Stomach (tissue), 9 donors: ENCODE measurements around the gene CRYBA4. TPM values are rescaled to one million over a fixed set of nuclear protein-coding genes. Genes with fewer than 3 reads are reported as not detected.
A peak's percentile ranks its signal among the peaks of the same experiment; 100 is the strongest.

ENCODE experiments used
- DNase-seq, 2 donors: peaks; one replicate each; pipeline versions ENCODE4 v3.0.0 to v3.0.0-alpha.2; 2013 to 2019
- H3K27ac ChIP-seq, 5 donors: fragments of 200-600 bp in 4 of 5; sonication (generic) in 4 of 5; one replicate each; pipeline ENCODE4 v1.5.1; 2013 to 2019; ENCODE audit warnings: mild to moderate bottlenecking in 1 of 5, moderate library complexity in 1 of 5
- H3K27me3 ChIP-seq, 3 donors: fragments of 200-600 bp; sonication (generic); one replicate each; pipeline ENCODE4 v1.5.1; 2017 to 2019; ENCODE audit warnings: mixed run types in 1 of 3
- H3K36me3 ChIP-seq, 4 donors: fragments of 200-600 bp; sonication (generic); 1 replicate in 3 of 4; 2 replicates in 1 of 4; pipeline ENCODE4 v1.5.1; 2016 to 2019
- H3K4me1 ChIP-seq, 4 donors: fragments of 200-600 bp; sonication (generic); one replicate each; pipeline ENCODE4 v1.5.1; 2016 to 2019
- H3K4me3 ChIP-seq, 4 donors: fragments of 200-600 bp; sonication (generic) in 3 of 4; one replicate each; pipeline ENCODE4 v1.5.1; 2016 to 2019; ENCODE audit warnings: mild to moderate bottlenecking in 1 of 4
- H3K9me3 ChIP-seq, 4 donors: fragments of 200-600 bp; sonication (generic); one replicate each; pipeline ENCODE4 v1.5.1; 2016 to 2019
- EP300 ChIP-seq: sonication (generic); formaldehyde crosslinking; IDR thresholded peaks from one replicate; pipeline ENCODE4 v1.6.1; 2017; ENCODE audit warnings: antibody characterized with exemption
- POLR2A ChIP-seq, 4 donors: fragments of 450-650 bp; IDR thresholded peaks; one replicate each; pipeline ENCODE4 v1.6.1; 2016; ENCODE audit warnings: antibody characterized with exemption in 4 of 4, control low read depth in 2 of 4, mild to moderate bottlenecking in 1 of 4, moderate library complexity in 1 of 4
- POLR2AphosphoS5 ChIP-seq, 3 donors: sonication (generic); formaldehyde crosslinking; IDR thresholded peaks; one replicate each; pipeline ENCODE4 v1.6.1; 2016; ENCODE audit warnings: antibody characterized with exemption in 3 of 3
- WGBS, 5 donors: extraction: QIAGEN DNeasy Blood & Tissue Kit in 3 of 5; methylation state at CpG; one replicate each; pipeline versions ENCODE4 v1.1.5 to v1.1.7; 2013 to 2018; 5-methylcytosine and 5-hydroxymethylcytosine counted together
- intact Hi-C: fragments of 100-400 bp; cut with DNase I; formaldehyde crosslinking; loops from one replicate; pipeline ENCODE4 v1.15.1; 2023; ENCODE audit warnings: low total_unique reads
- polyA plus RNA-seq, 3 donors: library from polyadenylated mRNA; stranded (reverse); fragments of 200-250 nt; gene quantifications; one replicate each; pipeline ENCODE4 v1.2.3, GENCODE V29; 2013
- total RNA-seq, 5 donors: library from RNA; depleted of rRNA; stranded (reverse); fragments of >200 nt; gene quantifications; one replicate each; pipeline versions ENCODE4 v1.1.0 to v1.2.3, GENCODE V29; 2014 to 2016
- TF ChIP-seq, protein P1 (sequence below), 7 experiments: fragments of 450-650 bp in 4 of 7; fragments of 200-600 bp in 3 of 7; sonication (generic) in 3 of 7; IDR thresholded peaks; one replicate each; pipeline ENCODE4 v1.5.1; 2016 to 2019; ENCODE audit warnings: antibody characterized with exemption in 7 of 7, control low read depth in 2 of 7, mild to moderate bottlenecking in 1 of 7
- donor health status: healthy with polysubstance abuse.
- donor health status: Bipolar disorder and iron deficiency.
- donor health status: healthy.

CRYBA4 gene
- total and polyA plus RNA-seq, 8 donors = not detected

DNA sequence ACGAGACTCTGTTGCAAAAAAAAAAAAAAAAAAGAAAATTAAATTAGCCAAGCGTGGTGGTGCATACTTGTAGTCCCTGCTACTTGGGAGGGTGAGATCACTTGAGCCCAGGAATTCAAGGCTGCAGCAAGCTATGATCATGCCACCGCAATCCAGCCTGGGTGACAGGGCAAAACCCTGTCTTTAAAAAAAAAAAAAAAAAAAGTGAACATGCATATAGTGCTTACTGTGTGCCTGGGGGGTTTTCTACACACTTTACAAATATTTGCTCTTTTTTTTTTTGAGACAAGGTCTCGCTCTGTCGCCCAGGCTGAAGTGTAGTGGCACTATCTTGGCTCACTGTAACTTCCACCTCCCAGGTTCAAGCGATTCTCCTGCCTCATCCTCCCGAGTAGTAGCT, 44.7 kb upstream of the CRYBA4 start:
- H3K4me1 ChIP-seq = peaks cover 0 to 36% (median 0%) of the 10 kb centered on the region in 4 donors
- H3K9me3 ChIP-seq = no peaks in the 10 kb centered on the region
- DNase-seq = no peak
- H3K36me3 ChIP-seq = peaks cover 0 to 4% (median 3%) of the 10 kb centered on the region in 4 donors
- WGBS, 5 donors = 83 to 92% (median 85%) methylated on average over 6 to 7 of the region's 7 CpGs
- no peak for TF ChIP-seq POLR2A (IDR thresholded peaks at IDR 0.05)
- TF ChIP-seq POLR2AphosphoS5 (IDR thresholded peaks at IDR 0.05) = no peak
- TF ChIP-seq, protein P1, sequence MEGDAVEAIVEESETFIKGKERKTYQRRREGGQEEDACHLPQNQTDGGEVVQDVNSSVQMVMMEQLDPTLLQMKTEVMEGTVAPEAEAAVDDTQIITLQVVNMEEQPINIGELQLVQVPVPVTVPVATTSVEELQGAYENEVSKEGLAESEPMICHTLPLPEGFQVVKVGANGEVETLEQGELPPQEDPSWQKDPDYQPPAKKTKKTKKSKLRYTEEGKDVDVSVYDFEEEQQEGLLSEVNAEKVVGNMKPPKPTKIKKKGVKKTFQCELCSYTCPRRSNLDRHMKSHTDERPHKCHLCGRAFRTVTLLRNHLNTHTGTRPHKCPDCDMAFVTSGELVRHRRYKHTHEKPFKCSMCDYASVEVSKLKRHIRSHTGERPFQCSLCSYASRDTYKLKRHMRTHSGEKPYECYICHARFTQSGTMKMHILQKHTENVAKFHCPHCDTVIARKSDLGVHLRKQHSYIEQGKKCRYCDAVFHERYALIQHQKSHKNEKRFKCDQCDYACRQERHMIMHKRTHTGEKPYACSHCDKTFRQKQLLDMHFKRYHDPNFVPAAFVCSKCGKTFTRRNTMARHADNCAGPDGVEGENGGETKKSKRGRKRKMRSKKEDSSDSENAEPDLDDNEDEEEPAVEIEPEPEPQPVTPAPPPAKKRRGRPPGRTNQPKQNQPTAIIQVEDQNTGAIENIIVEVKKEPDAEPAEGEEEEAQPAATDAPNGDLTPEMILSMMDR (IDR thresholded peaks at IDR 0.05) = no peak
- no peak for TF ChIP-seq EP300
- intact Hi-C loops = no loop called here
- no peak overlapping the region for H3K4me3 ChIP-seq
- no peak overlapping the region for H3K27ac ChIP-seq
- H3K27me3 ChIP-seq = no peaks in the 10 kb centered on the region

DNA sequence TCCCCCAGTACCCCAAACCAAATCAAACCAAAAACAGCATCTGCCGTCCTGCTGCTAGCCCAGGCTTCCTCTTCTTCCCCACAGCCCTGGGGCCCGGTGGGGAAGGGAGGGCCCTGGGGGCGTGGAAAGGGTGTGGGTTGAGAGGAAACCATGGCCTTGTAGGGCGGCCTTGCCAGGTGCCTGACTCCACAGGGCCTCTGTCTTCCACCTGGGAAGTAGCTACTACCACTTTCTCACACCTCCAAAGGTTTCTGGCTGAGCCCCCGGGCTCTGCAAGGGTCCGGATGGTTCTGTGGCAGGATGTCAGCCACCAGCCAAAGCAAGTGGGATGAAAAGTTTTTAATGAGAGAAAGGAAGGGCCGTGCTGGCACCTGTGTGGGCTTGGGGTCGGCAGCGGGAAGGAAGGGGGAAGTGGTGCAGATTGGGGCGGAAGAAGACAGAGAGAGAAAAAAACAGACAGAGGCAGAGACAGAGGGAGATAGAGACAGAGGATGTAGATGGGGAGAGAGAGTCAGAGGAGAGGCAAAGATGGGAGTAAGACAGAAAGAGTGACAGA, 42.4 kb upstream of the CRYBA4 start:
- Histone ChIP-seq H3K9me3 (no peaks in the 10 kb centered on the region), H3K36me3 (peaks cover 0 to 12% (median 6%) of the 10 kb centered on the region in 4 donors), H3K27ac (peak overlapping the region in 1 of 5 donors; percentile 27), H3K27me3 (no peaks in the 10 kb centered on the region), H3K4me3 (no peak overlapping the region), H3K4me1 (peaks cover 0 to 20% (median 0%) of the 10 kb centered on the region in 4 donors)
- DNase-seq = peak; percentile 35 to 42
- TF ChIP-seq EP300 (no peak), POLR2A (IDR thresholded peaks at IDR 0.05) (no peak), POLR2AphosphoS5 (IDR thresholded peaks at IDR 0.05) (no peak)
- TF ChIP-seq, protein P1 (IDR thresholded peaks at IDR 0.05) = no peak
- intact Hi-C loops = no loop called here
- 55 to 70% (median 62%) methylated on average over 10 of the region's 10 CpGs for WGBS, 5 donors

DNA sequence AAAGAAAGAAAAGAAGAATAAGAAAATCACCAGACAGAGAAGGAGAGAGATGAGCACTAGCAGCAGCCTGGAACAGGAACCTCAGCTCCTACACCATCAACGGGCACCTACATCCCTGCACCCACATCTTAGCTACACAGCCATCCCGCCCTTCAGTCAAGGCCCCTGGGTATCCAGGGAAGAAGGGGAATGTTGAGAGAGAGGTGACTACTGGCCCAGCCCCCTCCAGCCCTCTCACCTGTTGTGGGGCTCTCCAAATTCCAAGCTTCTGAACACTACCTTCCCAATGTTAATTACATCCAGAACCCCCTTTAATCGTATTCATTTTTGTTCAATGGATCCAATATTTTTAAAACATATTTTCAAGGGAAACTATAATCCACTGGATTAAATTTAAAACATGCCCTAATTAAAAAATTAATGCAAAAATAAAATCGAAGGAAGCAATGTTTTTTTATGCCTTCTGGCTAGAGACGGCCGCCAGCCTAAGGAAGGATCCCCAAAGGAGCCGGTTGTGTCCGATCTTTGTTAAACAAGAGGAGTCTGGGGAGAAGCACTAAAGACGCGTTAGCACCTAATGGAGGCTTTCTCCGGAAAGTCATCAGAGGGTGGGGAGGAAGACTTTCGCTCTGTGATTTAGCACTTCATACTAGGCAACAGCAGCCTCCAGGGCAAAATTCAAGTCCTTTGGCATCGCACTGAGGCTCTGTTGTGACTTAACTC, 41.4 kb upstream of the CRYBA4 start:
- intact Hi-C loops = no loop called here
- no peak overlapping the region for H3K27ac ChIP-seq
- H3K27me3 ChIP-seq = no peaks in the 10 kb centered on the region
- WGBS, 5 donors = 79 to 83% (median 81%) methylated on average over 13 of the region's 13 CpGs
- no peak overlapping the region for H3K4me3 ChIP-seq
- no peaks in the 10 kb centered on the region for H3K9me3 ChIP-seq
- H3K36me3 ChIP-seq = peaks cover 0 to 12% (median 6%) of the 10 kb centered on the region in 4 donors
- peaks cover 0 to 24% (median 6%) of the 10 kb centered on the region in 4 donors for H3K4me1 ChIP-seq
- DNase-seq = no peak
- TF ChIP-seq, protein P1 (IDR thresholded peaks at IDR 0.05) = no peak
- no peak for TF ChIP-seq EP300
- no peak for TF ChIP-seq POLR2A (IDR thresholded peaks at IDR 0.05)
- TF ChIP-seq POLR2AphosphoS5 (IDR thresholded peaks at IDR 0.05) = no peak

DNA sequence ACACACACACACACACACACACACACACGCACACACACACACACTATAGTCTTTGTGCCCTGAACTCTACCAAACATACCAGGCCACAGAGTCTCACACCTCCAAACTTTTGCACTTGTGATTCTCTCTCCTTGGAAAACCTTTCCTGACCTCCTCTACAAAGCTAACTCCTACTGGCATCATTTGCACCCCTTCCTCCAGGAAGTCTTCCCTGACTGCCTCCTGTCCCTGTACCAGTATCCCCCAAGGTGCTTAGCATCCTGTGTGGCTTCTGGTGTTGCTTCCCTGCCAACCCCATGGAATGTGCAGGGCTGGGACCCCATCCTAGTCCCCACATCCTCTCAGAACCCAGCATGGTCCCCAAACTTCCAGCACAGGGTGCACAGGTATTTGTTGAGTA, 40.7 kb upstream of the CRYBA4 start:
- no peak overlapping the region for H3K4me3 ChIP-seq
- 23 to 91% (median 36%) methylated on average over 1 of the region's 1 CpG for WGBS, 5 donors
- H3K27me3 ChIP-seq = no peaks in the 10 kb centered on the region
- peaks cover 0 to 12% (median 6%) of the 10 kb centered on the region in 4 donors for H3K36me3 ChIP-seq
- intact Hi-C loops = no loop called here
- TF ChIP-seq, protein P1 (IDR thresholded peaks at IDR 0.05) = no peak
- TF ChIP-seq POLR2AphosphoS5 (IDR thresholded peaks at IDR 0.05) = no peak
- DNase-seq = no peak
- no peaks in the 10 kb centered on the region for H3K9me3 ChIP-seq
- H3K4me1 ChIP-seq = peaks cover 0 to 30% (median 8%) of the 10 kb centered on the region in 4 donors
- no peak overlapping the region for H3K27ac ChIP-seq
